ENCODE results near the gene MVB12B. TPM values are rescaled to one million over a fixed set of nuclear protein-coding genes. Genes with fewer than 3 reads are reported as not detected.
A peak's percentile ranks its signal among the peaks of the same experiment; 100 is the strongest.

The MVB12B gene
- total and polyA plus RNA-seq, 4 experiments from 2014 or later: 0.30 to 6.5 (median 4.9) TPM

DNA sequence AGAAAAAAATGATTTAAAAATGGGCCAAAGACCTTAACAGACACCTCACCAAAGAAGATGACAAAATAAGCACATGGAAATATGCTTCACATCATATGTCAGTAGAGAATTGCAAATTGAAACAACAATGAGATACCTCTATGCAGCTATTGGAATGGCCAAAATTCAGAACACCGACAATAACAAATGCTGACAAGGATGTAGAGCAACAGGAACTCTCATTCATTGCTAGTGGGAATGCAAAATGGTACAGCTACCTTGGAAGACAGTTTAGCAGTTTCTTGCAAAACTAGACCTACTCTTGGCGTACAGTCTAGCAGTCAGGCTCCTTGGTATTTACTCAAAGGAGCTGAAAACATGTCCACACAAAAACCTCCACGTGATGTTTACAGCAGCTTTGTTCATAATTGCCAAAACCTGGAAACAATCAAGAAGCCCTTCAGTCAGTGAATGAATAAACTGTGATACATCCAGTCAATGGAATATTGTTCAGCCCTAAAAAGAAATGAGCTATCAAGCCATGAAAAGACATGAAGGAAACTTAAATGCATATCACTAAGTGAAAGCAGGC lies 10.5 kb upstream of the MVB12B start:
- ChIA-PET POLR2A (ENCODE audit: partially characterized antibody) (interaction anchor here (1.1 kb wide), 1 partner anchor 116 kb away, joined by 3 read pairs; no protein-coding TSS in a partner anchor), CTCF (ENCODE audit: partially characterized antibody) (interaction anchor here (0.5 to 8.0 kb wide), 14 partner anchors 9 to 1954 kb away, joined by 3 to 109 read pairs (median 3); no protein-coding TSS in a partner anchor)
- no peaks in the 10 kb centered on the region for H3K27me3 ChIP-seq (ENCODE audit: insufficient read depth, low read length)
- DNase-seq: no peak
- no peak overlapping the region for H3K4me3 Mint-ChIP-seq
- H3K4me1 ChIP-seq (ENCODE audit: insufficient read depth, low read length): peaks cover 4% of the 10 kb centered on the region
- H3K27ac Mint-ChIP-seq: no peak overlapping the region
- H3K4me3 ChIP-seq (ENCODE audit: low read length in 2 of 2): no peak overlapping the region
- intact Hi-C loops (cut with micrococcal nuclease): no loop called here
- H3K9me3 Mint-ChIP-seq: no peaks in the 10 kb centered on the region
- peaks cover 0 to 2% of the 10 kb centered on the region in 2 donors for H3K27me3 Mint-ChIP-seq
- H3K9me3 ChIP-seq (ENCODE audit: control insufficient read depth in 1 of 2, low read length in 2 of 2): no peaks in the 10 kb centered on the region
- peaks cover 3 to 12% (median 9%) of the 10 kb centered on the region in 4 donors for H3K4me1 Mint-ChIP-seq
- no peak overlapping the region for H3K27ac ChIP-seq (ENCODE audit: low read depth, low read length)
- no peaks in the 10 kb centered on the region for H3K36me3 ChIP-seq (ENCODE audit: insufficient read depth, low read length)
- H3K36me3 Mint-ChIP-seq: no peaks in the 10 kb centered on the region

GRCh38 chr9:126317513-126317912 lies 9.1 kb upstream of the MVB12B start:
- no peaks in the 10 kb centered on the region for H3K9me3 ChIP-seq (ENCODE audit: control insufficient read depth in 1 of 2, low read length in 2 of 2)
- peak overlapping the region in 1 of 7 donors; percentile 59 for H3K27ac Mint-ChIP-seq
- no peaks in the 10 kb centered on the region for H3K36me3 Mint-ChIP-seq
- H3K4me3 Mint-ChIP-seq: no peak overlapping the region
- ChIA-PET POLR2A (ENCODE audit: partially characterized antibody) (interaction anchor here (0.6 kb wide), 1 partner anchor 90 kb away, joined by 4 read pairs; no protein-coding TSS in a partner anchor), CTCF (ENCODE audit: partially characterized antibody) (interaction anchor here (0.9 to 8.0 kb wide), 10 partner anchors 11 to 910 kb away, joined by 3 to 109 read pairs (median 6); no protein-coding TSS in a partner anchor)
- H3K36me3 ChIP-seq (ENCODE audit: insufficient read depth, low read length): no peaks in the 10 kb centered on the region
- peaks cover 4% of the 10 kb centered on the region for H3K4me1 ChIP-seq (ENCODE audit: insufficient read depth, low read length)
- peaks cover 2 to 12% (median 9%) of the 10 kb centered on the region in 4 donors for H3K4me1 Mint-ChIP-seq
- peak; percentile 35 to 52 (median 40) for DNase-seq
- no peaks in the 10 kb centered on the region for H3K9me3 Mint-ChIP-seq
- intact Hi-C loops (cut with micrococcal nuclease): loop anchor here (1.0 kb wide), 2 partner anchors 80 to 174 kb away; no protein-coding TSS in a partner anchor
- H3K4me3 ChIP-seq (ENCODE audit: low read length in 2 of 2): no peak overlapping the region
- no peaks in the 10 kb centered on the region for H3K27me3 ChIP-seq (ENCODE audit: insufficient read depth, low read length)
- H3K27ac ChIP-seq (ENCODE audit: low read depth, low read length): no peak overlapping the region
- H3K27me3 Mint-ChIP-seq: peaks cover 0 to 2% of the 10 kb centered on the region in 2 donors

GRCh38 chr9:126318858-126319257 lies 7.8 kb upstream of the MVB12B start:
- no peak overlapping the region for H3K27ac ChIP-seq (ENCODE audit: low read depth, low read length)
- H3K36me3 ChIP-seq (ENCODE audit: insufficient read depth, low read length): no peaks in the 10 kb centered on the region
- Mint-ChIP-seq H3K4me3 (no peak overlapping the region), H3K9me3 (peaks cover 0 to 4% (median 2%) of the 10 kb centered on the region in 8 donors), H3K27me3 (peaks cover 0 to 2% of the 10 kb centered on the region in 2 donors), H3K27ac (peak overlapping the region in 1 of 7 donors; percentile 34), H3K4me1 (peaks cover 2 to 12% (median 9%) of the 10 kb centered on the region in 4 donors), H3K36me3 (no peaks in the 10 kb centered on the region)
- no peak overlapping the region for H3K4me3 ChIP-seq (ENCODE audit: low read length in 2 of 2)
- intact Hi-C loops (cut with micrococcal nuclease): no loop called here
- H3K4me1 ChIP-seq (ENCODE audit: insufficient read depth, low read length): peaks cover 4% of the 10 kb centered on the region
- no peaks in the 10 kb centered on the region for H3K27me3 ChIP-seq (ENCODE audit: insufficient read depth, low read length)
- CTCF ChIA-PET (ENCODE audit: partially characterized antibody): interaction anchor here (1.0 to 8.0 kb wide), 7 partner anchors 13 to 172 kb away, joined by 3 to 109 read pairs (median 14); no protein-coding TSS in a partner anchor
- no peaks in the 10 kb centered on the region for H3K9me3 ChIP-seq (ENCODE audit: control insufficient read depth in 1 of 2, low read length in 2 of 2)
- POLR2A ChIA-PET (ENCODE audit: partially characterized antibody): no interaction called here
- no peak for DNase-seq

DNA sequence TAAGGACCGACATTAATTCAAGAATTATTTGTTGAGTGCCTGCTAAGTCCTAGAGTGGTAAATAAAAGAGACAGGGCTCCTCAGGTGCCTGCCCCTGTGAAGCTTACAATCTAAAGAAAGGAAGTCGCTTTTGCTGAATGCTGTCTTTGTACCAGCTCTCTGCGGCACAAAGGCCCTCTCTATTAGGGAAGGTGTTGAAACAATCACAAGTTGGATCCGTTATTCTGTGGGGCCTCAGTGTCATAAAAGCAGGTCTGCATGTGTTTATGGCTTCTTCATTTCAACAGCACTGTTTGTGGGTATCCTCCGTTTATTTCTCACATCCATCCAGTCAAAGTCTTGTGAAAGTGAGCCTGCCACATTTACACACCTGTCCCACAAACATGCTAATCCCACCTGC lies 7.0 kb upstream of the MVB12B start:
- H3K27ac ChIP-seq (ENCODE audit: low read depth, low read length): no peak overlapping the region
- peaks cover 4% of the 10 kb centered on the region for H3K4me1 ChIP-seq (ENCODE audit: insufficient read depth, low read length)
- no peaks in the 10 kb centered on the region for H3K36me3 ChIP-seq (ENCODE audit: insufficient read depth, low read length)
- no peaks in the 10 kb centered on the region for H3K36me3 Mint-ChIP-seq
- H3K9me3 Mint-ChIP-seq: peaks cover 0 to 7% (median 6%) of the 10 kb centered on the region in 8 donors
- H3K9me3 ChIP-seq (ENCODE audit: control insufficient read depth in 1 of 2, low read length in 2 of 2): no peaks in the 10 kb centered on the region
- H3K4me1 Mint-ChIP-seq: peaks cover 2 to 12% (median 9%) of the 10 kb centered on the region in 4 donors
- intact Hi-C loops (cut with micrococcal nuclease): no loop called here
- ChIA-PET POLR2A (ENCODE audit: partially characterized antibody) (interaction anchor here (2.2 kb wide), 1 partner anchor 170 kb away, joined by 5 read pairs; no protein-coding TSS in a partner anchor), CTCF (ENCODE audit: partially characterized antibody) (interaction anchor here (1.1 to 8.0 kb wide), 4 partner anchors 77 to 171 kb away, joined by 3 to 109 read pairs (median 21); no protein-coding TSS in a partner anchor)
- DNase-seq: no peak
- H3K4me3 ChIP-seq (ENCODE audit: low read length in 2 of 2): no peak overlapping the region
- no peaks in the 10 kb centered on the region for H3K27me3 Mint-ChIP-seq
- H3K27me3 ChIP-seq (ENCODE audit: insufficient read depth, low read length): no peaks in the 10 kb centered on the region
- no peak overlapping the region for H3K4me3 Mint-ChIP-seq
- peak overlapping the region in 5 of 7 donors; percentile 15 to 80 (median 63) for H3K27ac Mint-ChIP-seq

GRCh38 chr9:126320158-126320922 lies 6.3 kb upstream of the MVB12B start:
- peak in 1 of 5 donors; percentile 15 for DNase-seq
- peaks cover 4% of the 10 kb centered on the region for H3K4me1 ChIP-seq (ENCODE audit: insufficient read depth, low read length)
- peak overlapping the region in 5 of 7 donors; percentile 19 to 80 (median 63) for H3K27ac Mint-ChIP-seq
- H3K36me3 Mint-ChIP-seq: no peaks in the 10 kb centered on the region
- no peaks in the 10 kb centered on the region for H3K36me3 ChIP-seq (ENCODE audit: insufficient read depth, low read length)
- H3K9me3 ChIP-seq (ENCODE audit: control insufficient read depth in 1 of 2, low read length in 2 of 2): no peaks in the 10 kb centered on the region
- H3K27ac ChIP-seq (ENCODE audit: low read depth, low read length): no peak overlapping the region
- H3K4me1 Mint-ChIP-seq: peaks cover 2 to 12% (median 9%) of the 10 kb centered on the region in 4 donors
- no peak overlapping the region for H3K4me3 ChIP-seq (ENCODE audit: low read length in 2 of 2)
- ChIA-PET POLR2A (ENCODE audit: partially characterized antibody) (interaction anchor here (2.2 kb wide), 1 partner anchor 170 kb away, joined by 5 read pairs; no protein-coding TSS in a partner anchor), CTCF (ENCODE audit: partially characterized antibody) (interaction anchor here (0.7 to 8.0 kb wide), 6 partner anchors 77 to 242 kb away, joined by 3 to 109 read pairs (median 4); no protein-coding TSS in a partner anchor)
- H3K9me3 Mint-ChIP-seq: peaks cover 0 to 10% (median 6%) of the 10 kb centered on the region in 8 donors
- intact Hi-C loops (cut with micrococcal nuclease): no loop called here
- H3K27me3 Mint-ChIP-seq: no peaks in the 10 kb centered on the region
- no peak overlapping the region for H3K4me3 Mint-ChIP-seq
- H3K27me3 ChIP-seq (ENCODE audit: insufficient read depth, low read length): no peaks in the 10 kb centered on the region

DNA sequence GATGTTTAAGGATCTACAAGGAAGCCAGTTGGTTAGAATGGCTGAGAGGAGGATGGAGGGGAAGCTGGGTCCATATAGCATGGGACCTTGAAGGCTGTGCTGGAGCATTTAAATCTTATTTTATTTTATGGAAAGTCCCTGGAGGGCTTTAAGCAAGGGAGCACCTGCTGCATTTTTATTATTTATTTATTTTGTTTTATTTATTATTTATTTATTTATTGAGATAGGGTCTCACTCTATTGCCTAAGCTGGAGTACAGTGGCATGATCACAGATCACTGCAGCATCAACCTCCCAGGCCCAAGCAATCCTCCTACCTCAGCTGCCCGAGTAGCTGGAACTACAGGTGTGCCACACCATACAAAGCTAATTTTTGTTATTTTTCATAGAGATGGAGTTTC lies 4.9 kb upstream of the MVB12B start:
- DNase-seq: no peak
- no peaks in the 10 kb centered on the region for H3K36me3 Mint-ChIP-seq
- intact Hi-C loops (cut with micrococcal nuclease): no loop called here
- H3K4me3 ChIP-seq (ENCODE audit: low read length in 2 of 2): no peak overlapping the region
- no peaks in the 10 kb centered on the region for H3K9me3 ChIP-seq (ENCODE audit: control insufficient read depth in 1 of 2, low read length in 2 of 2)
- POLR2A ChIA-PET (ENCODE audit: partially characterized antibody): interaction anchor here (0.6 to 2.2 kb wide), 2 partner anchors 143 to 168 kb away, joined by 4 to 5 read pairs; no protein-coding TSS in a partner anchor
- H3K36me3 ChIP-seq (ENCODE audit: insufficient read depth, low read length): no peaks in the 10 kb centered on the region
- no peak overlapping the region for H3K4me3 Mint-ChIP-seq
- H3K27ac Mint-ChIP-seq: no peak overlapping the region
- H3K27me3 ChIP-seq (ENCODE audit: insufficient read depth, low read length): no peaks in the 10 kb centered on the region
- no peak overlapping the region for H3K27ac ChIP-seq (ENCODE audit: low read depth, low read length)
- H3K9me3 Mint-ChIP-seq: peaks cover 0 to 10% (median 6%) of the 10 kb centered on the region in 8 donors
- peaks cover 4 to 18% (median 14%) of the 10 kb centered on the region in 4 donors for H3K4me1 Mint-ChIP-seq
- CTCF ChIA-PET (ENCODE audit: partially characterized antibody): interaction anchor here (1.2 to 2.6 kb wide), 4 partner anchors 18 to 178 kb away, joined by 3 to 18 read pairs (median 4); no protein-coding TSS in a partner anchor
- no peaks in the 10 kb centered on the region for H3K27me3 Mint-ChIP-seq
- peaks cover 10% of the 10 kb centered on the region for H3K4me1 ChIP-seq (ENCODE audit: insufficient read depth, low read length)
